ENCODE results near the gene TXNRD2. TPM values are rescaled to one million over a fixed set of nuclear protein-coding genes. Genes with fewer than 3 reads are reported as not detected.

Gene TXNRD2
- total RNA-seq, 1 donor from 2014 or later: 0.19 TPM

GRCh38 chr22:19886605-19887255, 54.9 kb downstream of the TXNRD2 start:
- Mint-ChIP-seq H3K27ac (peak overlapping the region; percentile 13), H3K27me3 (ENCODE audit: insufficient read depth, low read depth) (peaks cover 10% of the 10 kb centered on the region), H3K9me3 (no peaks in the 10 kb centered on the region), H3K4me1 (peaks cover 29% of the 10 kb centered on the region), H3K4me3 (no peak overlapping the region), H3K36me3 (no peaks in the 10 kb centered on the region)
- no peak overlapping the region for H3K4me2 ChIP-seq
- H3K4me3 ChIP-seq: no peak overlapping the region
- DNase-seq (ENCODE audit: low spot score): no peak
- no peak overlapping the region for H3K27ac ChIP-seq
- H3K27me3 ChIP-seq: peaks cover 25% of the 10 kb centered on the region
- TF ChIP-seq EZH2 (IDR thresholded peaks at IDR 0.05): no peak
- no peak for TF ChIP-seq EZH2phosphoT487 (IDR thresholded peaks at IDR 0.05)
- TF ChIP-seq CTCF (IDR thresholded peaks at IDR 0.05): no peak
- no peak overlapping the region for H3K9ac ChIP-seq
- no peaks in the 10 kb centered on the region for H3K79me2 ChIP-seq (ENCODE audit: low read depth)
- H2AFZ ChIP-seq (replicated peaks): no peak overlapping the region
- H3F3A ChIP-seq (ENCODE audit: low read depth): peaks cover 9% of the 10 kb centered on the region
- peaks cover 23% of the 10 kb centered on the region for H3K4me1 ChIP-seq
- peaks cover under 1% of the 10 kb centered on the region for H4K20me1 ChIP-seq (ENCODE audit: low read depth)
- H3K36me3 ChIP-seq: no peaks in the 10 kb centered on the region
- H3K9me3 ChIP-seq (ENCODE audit: low read depth): no peaks in the 10 kb centered on the region

- Histone ChIP-seq H3K4me2 (no peak overlapping the region), H3K36me3 (no peaks in the 10 kb centered on the region), H3K79me2 (ENCODE audit: low read depth) (no peaks in the 10 kb centered on the region), H3K27ac (no peak overlapping the region), H3K27me3 (peaks cover 20% of the 10 kb centered on the region), H3K9me3 (ENCODE audit: low read depth) (no peaks in the 10 kb centered on the region), H4K20me1 (ENCODE audit: low read depth) (no peaks in the 10 kb centered on the region), H2AFZ (replicated peaks) (no peak overlapping the region), H3F3A (ENCODE audit: low read depth) (peaks cover 3% of the 10 kb centered on the region), H3K4me3 (no peak overlapping the region), H3K9ac (no peak overlapping the region), H3K4me1 (peaks cover 21% of the 10 kb centered on the region)
- DNase-seq (ENCODE audit: low spot score): no peak
- TF ChIP-seq EZH2 (IDR thresholded peaks at IDR 0.05) (no peak), EZH2phosphoT487 (IDR thresholded peaks at IDR 0.05) (no peak), CTCF (IDR thresholded peaks at IDR 0.05) (no peak)
- H3K36me3 Mint-ChIP-seq: no peaks in the 10 kb centered on the region
- no peaks in the 10 kb centered on the region for H3K9me3 Mint-ChIP-seq
- H3K27ac Mint-ChIP-seq: peak overlapping the region; percentile 57
- no peak overlapping the region for H3K4me3 Mint-ChIP-seq
- H3K27me3 Mint-ChIP-seq (ENCODE audit: insufficient read depth, low read depth): peaks cover 10% of the 10 kb centered on the region
- peaks cover 29% of the 10 kb centered on the region for H3K4me1 Mint-ChIP-seq
Measured at GRCh38 chr22:19885841-19886592, 55.6 kb downstream of the TXNRD2 start.

- Mint-ChIP-seq H3K4me3 (no peak overlapping the region), H3K27ac (peak overlapping the region; percentile 57), H3K27me3 (ENCODE audit: insufficient read depth, low read depth) (peaks cover 7% of the 10 kb centered on the region), H3K9me3 (no peaks in the 10 kb centered on the region), H3K36me3 (no peaks in the 10 kb centered on the region), H3K4me1 (peaks cover 34% of the 10 kb centered on the region)
- no peak overlapping the region for H3K4me3 ChIP-seq
- H4K20me1 ChIP-seq (ENCODE audit: low read depth): no peaks in the 10 kb centered on the region
- H3K27ac ChIP-seq: no peak overlapping the region
- no peak for DNase-seq (ENCODE audit: low spot score)
- no peaks in the 10 kb centered on the region for H3K79me2 ChIP-seq (ENCODE audit: low read depth)
- no peaks in the 10 kb centered on the region for H3K9me3 ChIP-seq (ENCODE audit: low read depth)
- no peaks in the 10 kb centered on the region for H3K36me3 ChIP-seq
- peaks cover 8% of the 10 kb centered on the region for H3F3A ChIP-seq (ENCODE audit: low read depth)
- peaks cover 20% of the 10 kb centered on the region for H3K27me3 ChIP-seq
- no peak overlapping the region for H3K4me2 ChIP-seq
- peaks cover 22% of the 10 kb centered on the region for H3K4me1 ChIP-seq
- H2AFZ ChIP-seq (replicated peaks): no peak overlapping the region
- TF ChIP-seq EZH2 (IDR thresholded peaks at IDR 0.05) (no peak), CTCF (IDR thresholded peaks at IDR 0.05) (no peak), EZH2phosphoT487 (IDR thresholded peaks at IDR 0.05) (no peak)
- H3K9ac ChIP-seq: no peak overlapping the region
Measured at GRCh38 chr22:19884954-19885751, 56.5 kb downstream of the TXNRD2 start.
